Measurements from ENCODE around the gene ZNF775. TPM values are rescaled to one million over a fixed set of nuclear protein-coding genes. Genes with fewer than 3 reads are reported as not detected.

ZNF775 gene
- total and polyA plus RNA-seq, 2 of the 13 experiments (the other 11 are each of a cell fraction or from before 2014, with no cell fraction given): 3.1 to 3.2 TPM

DNA sequence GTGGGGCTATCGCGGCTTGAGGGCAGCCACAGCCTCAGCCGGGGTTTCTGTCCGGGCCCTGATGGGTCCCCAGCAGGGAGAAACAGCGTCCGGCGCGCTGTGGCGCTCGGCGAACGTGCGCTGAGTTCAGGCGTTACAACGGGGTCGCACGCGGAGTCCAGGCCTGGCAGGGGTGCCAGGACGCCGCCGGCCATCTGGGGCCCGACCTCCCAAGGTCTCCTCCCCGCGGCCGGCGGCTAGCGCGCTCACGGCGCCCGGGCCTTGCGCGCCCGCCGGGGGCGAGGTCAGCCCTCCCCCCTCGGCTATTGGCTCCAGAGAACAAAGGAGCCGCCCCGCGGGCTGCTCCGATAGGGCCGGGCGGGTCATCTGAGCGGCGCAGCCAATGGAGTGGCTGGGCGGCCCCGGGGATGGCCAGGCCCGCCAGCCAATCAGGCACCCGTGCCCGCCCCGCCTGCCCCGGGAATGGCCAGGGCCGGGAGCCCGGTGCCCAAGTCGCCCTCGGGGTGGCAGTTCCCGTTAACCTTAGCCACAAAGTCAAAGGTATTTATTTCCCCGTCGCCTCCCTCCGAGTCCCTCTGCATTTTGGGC lies at the start of gene ZNF775 (continued):
- no peak for TF ChIP-seq NONO (IDR thresholded peaks at IDR 0.05)
- peak; percentile 41; the same call in 1 of the 2 replicates for TF ChIP-seq NONO (CRISPR knock-in tag; conservative IDR thresholded peaks at IDR 0.05)
- no peak for TF ChIP-seq IKZF5 (CRISPR knock-in tag; IDR thresholded peaks at IDR 0.05)
- no peak for TF ChIP-seq ZNF552 (CRISPR knock-in tag; IDR thresholded peaks at IDR 0.05; ENCODE audit: borderline replicate concordance)
- TF ChIP-seq ZNF256 (CRISPR knock-in tag; conservative IDR thresholded peaks at IDR 0.05): 0 out of 2 replicates have a peak, but pooled peaks have one; percentile 48
- no peak for TF ChIP-seq ZNF83 (CRISPR knock-in tag; IDR thresholded peaks at IDR 0.05; ENCODE audit: borderline replicate concordance)
- no peak for TF ChIP-seq ZNF549 (CRISPR knock-in tag; IDR thresholded peaks at IDR 0.05)
- TF ChIP-seq MTA1 (CRISPR knock-in tag; IDR thresholded peaks at IDR 0.05; ENCODE audit: borderline replicate concordance): no peak
- 0 out of 2 replicates have a peak, but pooled peaks have one; percentile 61 for TF ChIP-seq ZSCAN12 (CRISPR knock-in tag; IDR thresholded peaks at IDR 0.05)
- TF ChIP-seq ZFP36 (IDR thresholded peaks at IDR 0.05; ENCODE audit: borderline replicate concordance, low read depth, low read length, partially characterized antibody): no peak
- no peak for TF ChIP-seq GATAD2A (CRISPR knock-in tag; IDR thresholded peaks at IDR 0.05)
- 0 out of 2 replicates have a peak, but pooled peaks have one; percentile 79 for TF ChIP-seq CREB3 (CRISPR knock-in tag; IDR thresholded peaks at IDR 0.05)
- peak; percentile 46; the same call in 1 of the 2 replicates for TF ChIP-seq ZFP91 (CRISPR knock-in tag; IDR thresholded peaks at IDR 0.05; ENCODE audit: borderline replicate concordance)
- TF ChIP-seq ZNF101 (CRISPR knock-in tag; IDR thresholded peaks at IDR 0.05; ENCODE audit: borderline replicate concordance, low read depth): no peak
- TF ChIP-seq, protein P1, sequence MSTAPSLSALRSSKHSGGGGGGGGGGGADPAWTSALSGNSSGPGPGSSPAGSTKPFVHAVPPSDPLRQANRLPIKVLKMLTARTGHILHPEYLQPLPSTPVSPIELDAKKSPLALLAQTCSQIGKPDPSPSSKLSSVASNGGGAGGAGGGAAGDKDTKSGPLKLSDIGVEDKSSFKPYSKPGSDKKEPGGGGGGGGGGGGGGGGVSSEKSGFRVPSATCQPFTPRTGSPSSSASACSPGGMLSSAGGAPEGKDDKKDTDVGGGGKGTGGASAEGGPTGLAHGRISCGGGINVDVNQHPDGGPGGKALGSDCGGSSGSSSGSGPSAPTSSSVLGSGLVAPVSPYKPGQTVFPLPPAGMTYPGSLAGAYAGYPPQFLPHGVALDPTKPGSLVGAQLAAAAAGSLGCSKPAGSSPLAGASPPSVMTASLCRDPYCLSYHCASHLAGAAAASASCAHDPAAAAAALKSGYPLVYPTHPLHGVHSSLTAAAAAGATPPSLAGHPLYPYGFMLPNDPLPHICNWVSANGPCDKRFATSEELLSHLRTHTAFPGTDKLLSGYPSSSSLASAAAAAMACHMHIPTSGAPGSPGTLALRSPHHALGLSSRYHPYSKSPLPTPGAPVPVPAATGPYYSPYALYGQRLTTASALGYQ (CRISPR knock-in tag; IDR thresholded peaks at IDR 0.05): no peak
- 0 out of 2 replicates have a peak, but pooled peaks have one; percentile 30 for TF ChIP-seq ZFP36L1 (CRISPR knock-in tag; IDR thresholded peaks at IDR 0.05)
- peak; percentile 59; the same call in 1 of the 2 replicates for TF ChIP-seq NR2C2 (CRISPR knock-in tag; IDR thresholded peaks at IDR 0.05; ENCODE audit: borderline replicate concordance)
- TF ChIP-seq CBX2 (IDR thresholded peaks at IDR 0.05; ENCODE audit: low read depth, low read length): no peak
- no peak for TF ChIP-seq CBX2 (CRISPR knock-in tag; IDR thresholded peaks at IDR 0.05; ENCODE audit: low read depth)
- 0 out of 2 replicates have a peak, but pooled peaks have one; percentile 10 for TF ChIP-seq ZNF235 (CRISPR knock-in tag; IDR thresholded peaks at IDR 0.05; ENCODE audit: borderline replicate concordance)
- peak; percentile 20; the same call in 1 of the 2 replicates for TF ChIP-seq HOXA5 (CRISPR knock-in tag; IDR thresholded peaks at IDR 0.05)
- TF ChIP-seq MAF1 (CRISPR knock-in tag; IDR thresholded peaks at IDR 0.05; ENCODE audit: borderline replicate concordance): peak; percentile 34; the same call in 1 of the 2 replicates
- TF ChIP-seq ZNF431 (CRISPR knock-in tag; IDR thresholded peaks at IDR 0.05; ENCODE audit: borderline replicate concordance, low read depth): no peak; the same call in 1 of the 2 replicates
- TF ChIP-seq REPIN1 (CRISPR knock-in tag; IDR thresholded peaks at IDR 0.05; ENCODE audit: borderline replicate concordance, low read depth): no peak
- no peak for TF ChIP-seq GTF2F1 (IDR thresholded peaks at IDR 0.05; ENCODE audit: low read length)
